HUES64 (cell line): ENCODE data around the gene SFSWAP.

Source experiments
- H3K27ac ChIP-seq: 2 replicates; pipeline ENCODE4 v1.7.0; 2013; ENCODE audit warnings: low read depth, low read length, inconsistent platforms
- H3K27me3 ChIP-seq: 2 replicates; pipeline ENCODE4 v1.6.1; 2013; ENCODE audit warnings: mild to moderate bottlenecking, low read length; ENCODE audit not compliant: insufficient read depth
- H3K36me3 ChIP-seq: 2 replicates; pipeline ENCODE4 v1.6.1; 2013; ENCODE audit warnings: mild to moderate bottlenecking, low read length; ENCODE audit not compliant: insufficient read depth
- H3K4me1 ChIP-seq: 2 replicates; pipeline ENCODE4 v1.6.1; 2013; ENCODE audit warnings: mild to moderate bottlenecking, low read length, moderate library complexity; ENCODE audit not compliant: insufficient read depth
- H3K4me3 ChIP-seq: 2 replicates; pipeline ENCODE4 v1.5.1; 2013; ENCODE audit warnings: mild to moderate bottlenecking, low read length, moderate library complexity
- H3K9ac ChIP-seq: 2 replicates; pipeline ENCODE4 v1.6.1; 2013; ENCODE audit warnings: mild to moderate bottlenecking, low read depth, low read length
- H3K9me3 ChIP-seq: 2 replicates; pipeline ENCODE4 v1.6.1; 2013; ENCODE audit warnings: low read depth, low read length; ENCODE audit not compliant: insufficient read depth
- WGBS: fragments of 150-250, 120-280 bp; methylation state at CpG from one replicate; pipeline ENCODE4 v1.1.7; 2013; ENCODE audit warnings: missing lambda C conversion rate; 5-methylcytosine and 5-hydroxymethylcytosine counted together

The SFSWAP gene

GRCh38 chr12:131752451-131752850, 41.6 kb downstream of the SFSWAP start:
- WGBS = 65% methylated on average over 11 of the region's 11 CpGs
- no peak overlapping the region for H3K9ac ChIP-seq

DNA sequence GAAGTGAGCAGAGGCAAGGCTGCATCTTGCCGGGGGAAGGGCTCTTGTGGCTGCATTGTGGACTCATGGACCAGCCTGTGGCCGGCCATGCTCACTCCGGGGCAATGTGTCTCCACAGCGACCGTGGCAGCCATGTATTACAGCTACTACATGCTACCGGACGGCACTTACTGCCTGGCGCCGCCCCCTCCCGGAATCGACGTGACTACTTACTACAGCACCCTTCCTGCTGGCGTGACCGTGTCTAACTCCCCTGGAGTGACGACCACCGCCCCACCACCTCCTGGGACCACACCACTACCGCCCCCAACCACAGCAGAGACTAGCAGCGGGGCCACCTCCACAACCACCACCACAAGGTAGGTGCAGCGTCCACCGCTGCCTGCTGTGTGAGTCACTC, 42.1 kb downstream of the SFSWAP start:
- Histone ChIP-seq H3K9me3 (no peaks in the 10 kb centered on the region), H3K36me3 (peaks cover 71% of the 10 kb centered on the region), H3K4me3 (no peak overlapping the region), H3K9ac (no peak overlapping the region), H3K4me1 (peaks cover 17% of the 10 kb centered on the region), H3K27me3 (no peaks in the 10 kb centered on the region), H3K27ac (no peak overlapping the region)
- 92% methylated on average over 20 of the region's 20 CpGs for WGBS

More at GRCh38 chr12:131752451-131752850, 41.6 kb downstream of the SFSWAP start:
- Histone ChIP-seq H3K27me3 (no peaks in the 10 kb centered on the region), H3K27ac (no peak overlapping the region), H3K4me1 (peaks cover 17% of the 10 kb centered on the region), H3K9me3 (no peaks in the 10 kb centered on the region), H3K36me3 (peaks cover 71% of the 10 kb centered on the region), H3K4me3 (no peak overlapping the region)

DNA sequence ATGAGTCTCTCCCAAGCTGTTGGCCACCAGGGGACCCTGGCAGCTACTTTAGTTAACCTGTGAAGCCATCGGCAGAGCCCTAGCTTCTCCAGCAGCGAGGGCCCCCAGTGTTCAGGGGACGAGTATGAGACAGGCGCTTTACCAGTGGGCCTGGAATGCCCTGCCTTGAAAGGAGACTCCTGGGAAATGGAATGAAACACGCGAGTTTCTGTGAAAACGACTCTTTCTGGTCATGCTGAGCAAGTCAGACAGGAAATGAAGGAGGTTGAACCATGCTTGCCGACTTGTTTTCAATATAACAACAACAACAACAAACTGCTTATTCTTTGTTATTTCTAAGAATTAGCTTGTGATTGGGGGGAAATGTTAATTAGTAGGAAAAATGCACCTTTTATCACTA, 42.9 kb downstream of the SFSWAP start:
- Histone ChIP-seq H3K4me3 (no peak overlapping the region), H3K4me1 (peaks cover 17% of the 10 kb centered on the region), H3K36me3 (peaks cover 73% of the 10 kb centered on the region), H3K9ac (no peak overlapping the region), H3K27me3 (no peaks in the 10 kb centered on the region), H3K27ac (no peak overlapping the region), H3K9me3 (no peaks in the 10 kb centered on the region)
- 95% methylated on average over 7 of the region's 8 CpGs for WGBS

GRCh38 chr12:131754184-131754583, 43.3 kb downstream of the SFSWAP start:
- peaks cover 76% of the 10 kb centered on the region for H3K36me3 ChIP-seq

GRCh38 chr12:131755305-131756113, 44.6 kb downstream of the SFSWAP start:
- Histone ChIP-seq H3K27me3 (no peaks in the 10 kb centered on the region), H3K9me3 (no peaks in the 10 kb centered on the region), H3K9ac (no peak overlapping the region), H3K27ac (no peak overlapping the region), H3K4me1 (peaks cover 17% of the 10 kb centered on the region), H3K4me3 (no peak overlapping the region), H3K36me3 (peaks cover 80% of the 10 kb centered on the region)
- WGBS = 86% methylated on average over 16 of the region's 16 CpGs

More at GRCh38 chr12:131754184-131754583, 43.3 kb downstream of the SFSWAP start:
- no peak overlapping the region for H3K9ac ChIP-seq
- no peaks in the 10 kb centered on the region for H3K9me3 ChIP-seq
- H3K27me3 ChIP-seq = no peaks in the 10 kb centered on the region
- peaks cover 17% of the 10 kb centered on the region for H3K4me1 ChIP-seq
- H3K4me3 ChIP-seq = no peak overlapping the region
- H3K27ac ChIP-seq = no peak overlapping the region
- WGBS = 95% methylated on average over 17 of the region's 17 CpGs

GRCh38 chr12:131756441-131756840, 45.6 kb downstream of the SFSWAP start:
- Histone ChIP-seq H3K4me3 (no peak overlapping the region), H3K9ac (no peak overlapping the region), H3K27ac (no peak overlapping the region), H3K9me3 (no peaks in the 10 kb centered on the region), H3K4me1 (peaks cover 16% of the 10 kb centered on the region), H3K27me3 (no peaks in the 10 kb centered on the region), H3K36me3 (peaks cover 87% of the 10 kb centered on the region)
- 94% methylated on average over 18 of the region's 18 CpGs for WGBS

DNA sequence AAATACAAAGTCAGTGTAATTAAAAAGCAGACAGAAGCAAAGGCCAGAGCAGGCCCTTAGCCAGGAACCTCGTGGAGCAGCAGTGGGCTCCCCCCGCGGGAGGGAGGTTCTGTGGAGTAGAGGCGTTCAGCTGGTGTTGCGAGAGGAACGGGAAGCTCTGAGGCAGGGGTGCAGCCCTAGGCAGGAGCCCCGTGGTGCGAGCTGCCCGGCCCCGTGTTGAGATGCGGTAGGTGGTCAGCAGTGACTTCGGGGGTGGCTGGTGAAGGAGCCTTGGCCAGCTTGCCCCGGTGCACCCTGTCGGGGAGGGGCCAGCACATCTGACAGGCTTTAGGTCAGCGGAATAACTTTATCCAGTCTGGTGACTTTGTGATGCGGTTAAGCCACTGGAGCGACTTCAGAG, 46.2 kb downstream of the SFSWAP start:
- Histone ChIP-seq H3K27me3 (no peaks in the 10 kb centered on the region), H3K9ac (no peak overlapping the region), H3K36me3 (peaks cover 88% of the 10 kb centered on the region), H3K9me3 (no peaks in the 10 kb centered on the region), H3K4me3 (no peak overlapping the region), H3K27ac (no peak overlapping the region), H3K4me1 (peaks cover 10% of the 10 kb centered on the region)
- 96% methylated on average over 17 of the region's 17 CpGs for WGBS

DNA sequence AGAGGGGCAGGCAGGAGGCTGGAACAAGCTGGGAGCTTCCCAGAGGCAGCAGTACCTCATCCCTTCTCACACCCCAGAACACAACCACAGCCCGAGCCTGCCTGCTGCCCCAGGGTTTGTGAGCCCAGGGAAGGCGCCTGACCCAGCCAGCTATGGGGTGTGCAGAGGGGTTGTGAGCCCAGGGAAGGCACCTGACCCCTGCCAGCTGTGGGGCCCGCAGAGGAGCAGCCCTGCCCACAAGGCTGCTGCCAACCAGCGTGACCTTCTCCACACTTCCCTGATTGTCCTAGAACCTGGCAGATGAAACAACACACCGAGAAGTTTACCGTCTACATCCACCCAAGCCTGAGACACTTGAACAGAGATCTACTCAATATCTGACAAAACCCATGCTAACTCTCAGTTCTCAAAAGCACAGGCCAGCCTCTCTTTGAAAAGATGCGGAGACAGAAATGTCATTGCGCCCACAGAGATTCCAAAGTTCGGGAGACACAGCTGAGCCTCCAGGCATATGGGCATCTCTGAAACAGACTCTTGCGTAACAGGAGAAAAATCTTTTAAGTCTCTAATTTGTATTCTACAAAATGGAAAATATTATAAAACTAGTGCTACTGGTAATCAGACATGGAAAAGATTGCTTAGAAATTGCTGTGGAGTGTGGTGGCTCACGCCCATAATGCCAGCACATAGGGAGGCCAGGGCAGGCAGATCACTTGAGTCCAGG, 47.3 kb downstream of the SFSWAP start:
- no peaks in the 10 kb centered on the region for H3K9me3 ChIP-seq
- 96% methylated on average over 10 of the region's 11 CpGs for WGBS

DNA sequence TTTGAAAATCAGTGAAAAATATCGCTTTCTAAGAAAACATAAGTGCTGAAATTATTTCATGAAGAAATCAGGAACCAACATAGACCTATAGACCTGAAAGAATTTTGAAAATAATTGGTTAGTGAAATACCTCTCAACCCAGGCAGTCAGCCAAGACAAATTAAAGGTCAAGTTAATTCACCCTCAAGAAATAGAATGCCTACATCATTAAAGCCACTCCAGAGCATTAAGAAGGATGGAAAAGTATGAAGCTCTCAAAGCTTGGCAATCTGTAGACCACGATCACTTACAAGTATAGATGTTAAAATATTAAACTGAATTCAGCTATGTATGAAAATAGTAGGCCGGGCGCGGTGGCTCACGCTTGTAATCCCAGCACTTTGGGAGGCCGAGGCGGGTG, 48.3 kb downstream of the SFSWAP start:
- H3K9ac ChIP-seq = no peak overlapping the region
- no peak overlapping the region for H3K4me3 ChIP-seq
- no peaks in the 10 kb centered on the region for H3K27me3 ChIP-seq
- peaks cover 88% of the 10 kb centered on the region for H3K36me3 ChIP-seq
- no peak overlapping the region for H3K27ac ChIP-seq
- H3K9me3 ChIP-seq = no peaks in the 10 kb centered on the region
- H3K4me1 ChIP-seq = no peaks in the 10 kb centered on the region
- 100% methylated on average over 7 of the region's 8 CpGs for WGBS

More for the DNA sequence above, 47.3 kb downstream of the SFSWAP start:
- H3K27me3 ChIP-seq = no peaks in the 10 kb centered on the region
- H3K36me3 ChIP-seq = peaks cover 92% of the 10 kb centered on the region
- H3K4me3 ChIP-seq = no peak overlapping the region
- no peak overlapping the region for H3K9ac ChIP-seq
- no peak overlapping the region for H3K27ac ChIP-seq
- no peaks in the 10 kb centered on the region for H3K4me1 ChIP-seq

- H3K4me3 ChIP-seq = no peak overlapping the region
- H3K9me3 ChIP-seq = no peaks in the 10 kb centered on the region
- 94% methylated on average over 5 of the region's 5 CpGs for WGBS
- peaks cover 90% of the 10 kb centered on the region for H3K36me3 ChIP-seq
- H3K27ac ChIP-seq = no peak overlapping the region
- no peaks in the 10 kb centered on the region for H3K27me3 ChIP-seq
- H3K4me1 ChIP-seq = no peaks in the 10 kb centered on the region
- H3K9ac ChIP-seq = no peak overlapping the region
These were observed 50.7 kb downstream of the SFSWAP start for GRCh38 chr12:131761638-131762037.

DNA sequence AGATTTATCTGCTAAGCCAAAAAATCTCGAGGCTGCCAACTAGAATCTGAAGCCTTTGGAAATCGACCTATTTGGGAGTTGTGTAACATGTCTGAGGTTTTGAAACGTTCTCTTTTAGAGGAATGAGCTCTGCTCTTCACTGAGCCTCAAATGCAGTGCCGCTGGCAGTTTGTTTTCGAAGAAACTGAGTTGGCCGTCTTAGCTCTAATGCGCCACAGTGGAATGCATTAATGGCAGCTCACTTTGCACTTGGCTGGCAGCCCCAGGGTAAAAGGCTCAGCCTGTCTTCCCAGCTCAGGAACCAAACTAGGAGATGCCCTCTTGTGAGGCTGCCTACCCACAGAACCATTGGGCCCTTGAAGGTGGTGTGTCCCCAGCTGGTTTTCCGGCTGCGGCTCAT, 53.8 kb downstream of the SFSWAP start:
- peaks cover 89% of the 10 kb centered on the region for H3K36me3 ChIP-seq
- H3K4me1 ChIP-seq = no peaks in the 10 kb centered on the region
- H3K9me3 ChIP-seq = no peaks in the 10 kb centered on the region
- H3K9ac ChIP-seq = no peak overlapping the region
- no peaks in the 10 kb centered on the region for H3K27me3 ChIP-seq
- H3K4me3 ChIP-seq = no peak overlapping the region
- H3K27ac ChIP-seq = no peak overlapping the region
- WGBS = 95% methylated on average over 9 of the region's 9 CpGs
